ENCODE measurements around the gene TRIP13.

DNA sequence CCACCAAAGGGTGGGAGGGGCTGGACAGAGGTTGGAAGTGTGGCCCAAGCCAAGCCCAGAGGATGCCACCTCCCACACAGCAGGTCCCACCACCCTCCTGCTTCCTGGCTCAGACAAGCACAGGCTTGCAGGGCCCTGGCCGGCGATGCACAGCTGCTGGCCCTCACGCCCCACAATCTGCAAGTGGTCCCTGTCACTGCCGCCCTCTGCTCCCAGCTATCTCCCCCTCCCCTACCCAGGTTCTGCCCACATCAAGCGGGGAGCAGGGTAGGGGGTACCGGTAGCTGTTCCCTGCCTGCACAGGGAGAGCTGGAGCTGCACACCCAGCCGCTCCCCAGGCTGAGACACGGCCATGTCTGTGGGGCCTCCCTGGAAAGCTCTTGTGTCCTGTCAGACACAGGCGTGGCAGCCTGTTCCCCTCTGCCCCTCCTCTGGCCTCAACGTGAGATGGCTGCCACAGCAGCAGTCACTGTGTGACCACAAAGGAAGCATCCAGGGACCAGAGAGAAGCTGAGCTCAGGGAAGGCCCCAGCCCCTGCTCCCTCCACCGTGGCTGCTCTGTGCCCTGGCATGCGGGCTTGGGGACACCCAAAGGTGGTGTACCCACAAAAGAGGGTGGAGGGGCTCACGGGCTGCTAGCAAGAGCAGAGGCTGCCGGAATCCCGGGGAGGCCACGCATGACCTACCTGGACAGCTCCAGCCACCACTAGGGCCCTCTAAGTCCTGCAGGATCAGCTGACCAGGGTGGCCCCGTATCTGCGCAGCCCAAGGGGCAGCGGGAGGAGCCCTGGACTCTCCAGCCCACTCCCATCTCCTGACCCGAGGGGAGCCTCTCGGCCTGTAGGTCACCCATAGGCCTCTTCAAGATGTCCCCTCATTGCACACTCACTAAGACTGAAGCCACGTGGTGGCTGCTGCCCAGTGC is 31.0 kb upstream of the TRIP13 start:
- TF ChIP-seq, protein P1, sequence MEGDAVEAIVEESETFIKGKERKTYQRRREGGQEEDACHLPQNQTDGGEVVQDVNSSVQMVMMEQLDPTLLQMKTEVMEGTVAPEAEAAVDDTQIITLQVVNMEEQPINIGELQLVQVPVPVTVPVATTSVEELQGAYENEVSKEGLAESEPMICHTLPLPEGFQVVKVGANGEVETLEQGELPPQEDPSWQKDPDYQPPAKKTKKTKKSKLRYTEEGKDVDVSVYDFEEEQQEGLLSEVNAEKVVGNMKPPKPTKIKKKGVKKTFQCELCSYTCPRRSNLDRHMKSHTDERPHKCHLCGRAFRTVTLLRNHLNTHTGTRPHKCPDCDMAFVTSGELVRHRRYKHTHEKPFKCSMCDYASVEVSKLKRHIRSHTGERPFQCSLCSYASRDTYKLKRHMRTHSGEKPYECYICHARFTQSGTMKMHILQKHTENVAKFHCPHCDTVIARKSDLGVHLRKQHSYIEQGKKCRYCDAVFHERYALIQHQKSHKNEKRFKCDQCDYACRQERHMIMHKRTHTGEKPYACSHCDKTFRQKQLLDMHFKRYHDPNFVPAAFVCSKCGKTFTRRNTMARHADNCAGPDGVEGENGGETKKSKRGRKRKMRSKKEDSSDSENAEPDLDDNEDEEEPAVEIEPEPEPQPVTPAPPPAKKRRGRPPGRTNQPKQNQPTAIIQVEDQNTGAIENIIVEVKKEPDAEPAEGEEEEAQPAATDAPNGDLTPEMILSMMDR (conservative IDR thresholded peaks at IDR 0.05) = no peak
- TF ChIP-seq ZFX (IDR thresholded peaks at IDR 0.05) = no peak
